H9 (cell line): ENCODE results near the gene COX4I2. TPM values are rescaled to one million over a fixed set of nuclear protein-coding genes. Genes with fewer than 3 reads are reported as not detected.
A peak's percentile ranks its signal among the peaks of the same experiment; 100 is the strongest.

ENCODE experiments used
- DNase-seq: peaks from one replicate; pipeline ENCODE4 v3.0.0-alpha.2; 2017
- H2AFZ ChIP-seq: one replicate; pipeline ENCODE4 v1.6.1; 2013; ENCODE audit warnings: mild to moderate bottlenecking, low read length, control low read depth, moderate library complexity
- H2AK5ac ChIP-seq: 2 replicates; pipeline ENCODE4 v1.6.1; 2013; ENCODE audit warnings: low read length, control low read depth, mixed read lengths; ENCODE audit not compliant: insufficient read length
- H2BK120ac ChIP-seq: one replicate; pipeline ENCODE4 v1.6.1; 2013; ENCODE audit warnings: low read depth, mild to moderate bottlenecking, low read length, control low read depth, inconsistent platforms; ENCODE audit not compliant: poor library complexity, severe bottlenecking
- H2BK12ac ChIP-seq: 2 replicates; pipeline ENCODE4 v1.6.1; 2013; ENCODE audit warnings: low read length, control low read depth, mixed read lengths, low read depth; ENCODE audit not compliant: insufficient read length
- H2BK15ac ChIP-seq: 2 replicates; pipeline ENCODE4 v1.6.1; 2013; ENCODE audit warnings: low read depth, low read length, control low read depth
- H2BK20ac ChIP-seq: one replicate; pipeline ENCODE4 v1.6.1; 2013; ENCODE audit warnings: low read depth, mild to moderate bottlenecking, low read length, control low read depth, inconsistent platforms; ENCODE audit not compliant: poor library complexity, severe bottlenecking
- H2BK5ac ChIP-seq: 2 replicates; pipeline ENCODE4 v1.6.1; 2013; ENCODE audit warnings: low read length, control low read depth, mixed read lengths; ENCODE audit not compliant: insufficient read length
- H3K14ac ChIP-seq: 2 replicates; pipeline ENCODE4 v1.6.1; 2013; ENCODE audit warnings: low read length, control low read depth; ENCODE audit not compliant: insufficient read depth
- H3K18ac ChIP-seq: 2 replicates; pipeline ENCODE4 v1.6.1; 2013; ENCODE audit warnings: low read depth, mild to moderate bottlenecking, mixed read lengths, low read length, control low read depth; ENCODE audit not compliant: insufficient read length
- H3K23ac ChIP-seq: 2 replicates; pipeline ENCODE4 v1.6.1; 2013; ENCODE audit warnings: low read length, control low read depth, mixed read lengths, low read depth; ENCODE audit not compliant: insufficient read length
- H3K23me2 ChIP-seq: 2 replicates; pipeline ENCODE4 v1.6.1; 2013; ENCODE audit warnings: low read depth, mild to moderate bottlenecking, mixed read lengths, low read length, control low read depth; ENCODE audit not compliant: insufficient read length, poor library complexity, severe bottlenecking
- H3K27ac ChIP-seq: 2 replicates; pipeline ENCODE4 v1.5.1; 2013; ENCODE audit warnings: low read length, control low read depth, mixed read lengths, low read depth; ENCODE audit not compliant: insufficient read length
- H3K27me3 ChIP-seq: 2 replicates; pipeline ENCODE4 v1.6.1; 2013; ENCODE audit warnings: low read length, control low read depth, inconsistent platforms; ENCODE audit not compliant: insufficient read depth
- H3K4ac ChIP-seq: 2 replicates; pipeline ENCODE4 v1.6.1; 2013; ENCODE audit warnings: low read depth, mild to moderate bottlenecking, control low read depth, inconsistent platforms, low read length, moderate library complexity
- H3K4me1 ChIP-seq: 2 replicates; pipeline ENCODE4 v1.6.1; 2013; ENCODE audit warnings: low read length, control low read depth, inconsistent platforms; ENCODE audit not compliant: insufficient read depth
- H3K4me2 ChIP-seq: 2 replicates; pipeline ENCODE4 v1.6.1; 2013; ENCODE audit warnings: low read length, control low read depth, mixed read lengths; ENCODE audit not compliant: insufficient read length, insufficient read depth
- H3K56ac ChIP-seq: 2 replicates; pipeline ENCODE4 v1.6.1; 2013; ENCODE audit warnings: low read depth, mild to moderate bottlenecking, mixed read lengths, low read length, control low read depth; ENCODE audit not compliant: insufficient read length
- H3K79me1 ChIP-seq: 2 replicates; pipeline ENCODE4 v1.6.1; 2013; ENCODE audit warnings: low read depth, mild to moderate bottlenecking, moderate library complexity, low read length, control low read depth, inconsistent platforms; ENCODE audit not compliant: insufficient read depth, poor library complexity, severe bottlenecking
- H3K79me2 ChIP-seq: 2 replicates; pipeline ENCODE4 v1.6.1; 2013; ENCODE audit warnings: low read length, control low read depth, inconsistent platforms; ENCODE audit not compliant: insufficient read depth
- H3K9ac ChIP-seq: 2 replicates; pipeline ENCODE4 v1.6.1; 2013; ENCODE audit warnings: low read length, control low read depth, mixed read lengths; ENCODE audit not compliant: insufficient read length; ENCODE audit errors: extremely low read depth
- H3K9me3 ChIP-seq: one replicate; pipeline ENCODE4 v1.6.1; 2013; ENCODE audit warnings: low read depth, low read length, inconsistent platforms; ENCODE audit not compliant: control insufficient read depth
- H3T11ph ChIP-seq: one replicate; pipeline ENCODE4 v1.6.1; 2013; ENCODE audit warnings: mild to moderate bottlenecking, low read length, control low read depth, inconsistent platforms
- H4K20me1 ChIP-seq: one replicate; pipeline ENCODE4 v1.6.1; 2013; ENCODE audit not compliant: control insufficient read depth, insufficient read length, insufficient read depth
- H4K5ac ChIP-seq: 2 replicates; pipeline ENCODE4 v1.6.1; 2013; ENCODE audit warnings: low read depth, mild to moderate bottlenecking, mixed read lengths, low read length, control low read depth; ENCODE audit not compliant: insufficient read length
- H4K8ac ChIP-seq: replicated peaks from 2 replicates; pipeline ENCODE4 v1.6.1; 2013; ENCODE audit warnings: low read length, control low read depth, mixed read lengths, low read depth; ENCODE audit not compliant: insufficient read length
- H4K91ac ChIP-seq: 2 replicates; pipeline ENCODE4 v1.6.1; 2013; ENCODE audit warnings: low read depth, mild to moderate bottlenecking, moderate library complexity, mixed read lengths, low read length, control low read depth; ENCODE audit not compliant: insufficient read length
- H3K27ac Mint-ChIP-seq, 3 experiments: 2 replicates in 2 of 3; 3 replicates in 1 of 3; pipeline ENCODE4 v1.8.0; 2020 to 2021; ENCODE audit warnings: mixed read lengths in 3 of 3, mild to moderate bottlenecking in 1 of 3, moderate library complexity in 1 of 3
- H3K27me3 Mint-ChIP-seq: 2 replicates; pipeline ENCODE4 v1.8.0; 2021; ENCODE audit warnings: low read depth, mild to moderate bottlenecking, moderate library complexity, mixed read lengths
- H3K36me3 Mint-ChIP-seq, 3 experiments: 2 replicates in 2 of 3; 3 replicates in 1 of 3; pipeline ENCODE4 v1.8.0; 2020 to 2021; ENCODE audit warnings: low read depth in 3 of 3, mixed read lengths in 3 of 3; ENCODE audit not compliant: insufficient read depth in 1 of 3
- H3K4me1 Mint-ChIP-seq, 2 experiments: 2 replicates each; pipeline ENCODE4 v1.8.0; 2020; ENCODE audit warnings: mixed read lengths in 2 of 2
- H3K4me3 Mint-ChIP-seq, 2 experiments: 2 replicates in 1 of 2; 3 replicates in 1 of 2; pipeline ENCODE4 v1.8.0; 2020 to 2021; ENCODE audit warnings: mild to moderate bottlenecking in 2 of 2, mixed read lengths in 2 of 2, moderate library complexity in 1 of 2
- H3K9me3 Mint-ChIP-seq, 2 experiments: 2 replicates in 1 of 2; 3 replicates in 1 of 2; pipeline ENCODE4 v1.8.0; 2020; ENCODE audit warnings: mild to moderate bottlenecking in 2 of 2, mixed read lengths in 2 of 2, moderate library complexity in 1 of 2
- CTCF ChIP-seq: fragments of 200-600 bp; sonication (generic); conservative IDR thresholded peaks from 3 replicates; pipeline ENCODE4 v1.8.0; 2021; ENCODE audit warnings: antibody characterized with exemption, mild to moderate bottlenecking
- WGBS: extraction: QIAGEN DNeasy Blood & Tissue Kit; methylation state at CpG from one replicate; pipeline ENCODE4 v1.1.7; 2013; ENCODE audit warnings: missing lambda C conversion rate, low lambda C conversion rate, mixed read lengths; ENCODE audit not compliant: insufficient read length; ENCODE audit errors: extremely low coverage; 5-methylcytosine and 5-hydroxymethylcytosine counted together
- total RNA-seq: library from RNA; stranded (reverse); gene quantifications from 2 replicates; pipeline ENCODE4 v1.2.1, GENCODE V29; 2021

COX4I2 gene
- total RNA-seq, 1 experiment from 2014 or later, result not detected

- H3K36me3 Mint-ChIP-seq, result peaks cover 6 to 22% (median 18%) of the 10 kb centered on the region in 3 experiments
- no peak overlapping the region for H2BK20ac ChIP-seq
- no peak overlapping the region for H3K9ac ChIP-seq
- no peak overlapping the region for H2AFZ ChIP-seq
- H3T11ph ChIP-seq, result no peak overlapping the region
- H3K14ac ChIP-seq, result peak overlapping the region; percentile 19; the same call in 1 of the 2 replicates
- WGBS, result no CpG with 5 or more reads among the region's 43 CpGs
- no peak overlapping the region for H2BK12ac ChIP-seq
- H3K56ac ChIP-seq, result no peak overlapping the region
- no peak overlapping the region; the same call in 1 of the 2 replicates for H3K4ac ChIP-seq
- no peak overlapping the region for H4K8ac ChIP-seq
- H3K27ac Mint-ChIP-seq, result peak overlapping the region; percentile 95 to 100 (median 98); a peak in 6 of 7 replicates
- H2BK5ac ChIP-seq, result no peak overlapping the region
- no peaks in the 10 kb centered on the region for H4K20me1 ChIP-seq
- H3K4me1 Mint-ChIP-seq, result peaks cover 33 to 40% of the 10 kb centered on the region in 2 experiments
- H2BK120ac ChIP-seq, result peak overlapping the region; percentile 53
- peak overlapping the region; percentile 93 to 97 for H3K4me3 Mint-ChIP-seq
- H3K4me2 ChIP-seq, result peak overlapping the region; percentile 57
- H3K18ac ChIP-seq, result peak overlapping the region; percentile 60
- H3K4me1 ChIP-seq, result peaks cover 5% of the 10 kb centered on the region; the same call in 1 of the 2 replicates
- no peak for TF ChIP-seq CTCF
- H2BK15ac ChIP-seq, result no peak overlapping the region
- no peaks in the 10 kb centered on the region for H3K27me3 ChIP-seq
- H3K79me2 ChIP-seq, result peaks cover 4% of the 10 kb centered on the region; the same call in 1 of the 2 replicates
- H2AK5ac ChIP-seq, result no peak overlapping the region
- H4K5ac ChIP-seq, result no peak overlapping the region
- peaks cover 17% of the 10 kb centered on the region for H3K23me2 ChIP-seq
- H3K79me1 ChIP-seq, result no peaks in the 10 kb centered on the region
- no peak overlapping the region for H3K23ac ChIP-seq
- no peak overlapping the region for H3K27ac ChIP-seq
- no peak overlapping the region for H4K91ac ChIP-seq
- peak; percentile 99 for DNase-seq
- H3K9me3 ChIP-seq, result no peaks in the 10 kb centered on the region
- H3K27me3 Mint-ChIP-seq, result peaks cover 2% of the 10 kb centered on the region
- H3K9me3 Mint-ChIP-seq, result peaks cover 3% of the 10 kb centered on the region in 2 experiments; a peak in 2 of 5 replicates
These were observed 33.7 kb upstream of the COX4I2 start for GRCh38 chr20:31603822-31604566.
